Thyroid gland (tissue), 4 donors: ENCODE results near the gene PINK1. TPM values are rescaled to one million over a fixed set of nuclear protein-coding genes. Genes with fewer than 3 reads are reported as not detected.

Experiments
- DNase-seq, 2 donors: peaks; one replicate each; pipeline ENCODE4 v3.0.0-alpha.2; 2019
- H3K27ac ChIP-seq, 3 donors: fragments of 200-600 bp; sonication (generic); 1 replicate in 2 of 3; 2 replicates in 1 of 3; pipeline ENCODE4 v1.5.1; 2016 to 2019; ENCODE audit warnings: mild to moderate bottlenecking in 1 of 3, moderate library complexity in 1 of 3
- H3K27me3 ChIP-seq: fragments of 200-600 bp; sonication (generic); one replicate; pipeline ENCODE4 v1.5.1; 2019
- H3K36me3 ChIP-seq, 2 donors: fragments of 200-600 bp; sonication (generic); one replicate each; pipeline ENCODE4 v1.5.1; 2016 to 2019
- H3K4me1 ChIP-seq, 2 donors: fragments of 200-600 bp; sonication (generic); one replicate each; pipeline ENCODE4 v1.5.1; 2017 to 2019
- H3K4me3 ChIP-seq, 3 donors: fragments of 200-600 bp; sonication (generic); replicated peaks in 1 of 3; 1 replicate in 2 of 3; 2 replicates in 1 of 3; pipeline ENCODE4 v1.5.1; 2016; ENCODE audit warnings: mild to moderate bottlenecking in 1 of 3
- H3K9me3 ChIP-seq: fragments of 200-600 bp; sonication (generic); one replicate; pipeline ENCODE4 v1.5.1; 2017
- CTCF ChIP-seq, 6 experiments: fragments of 200-600 bp in 3 of 6; fragments of 450-650 bp in 3 of 6; sonication (generic) in 3 of 6; IDR thresholded peaks; one replicate each; pipeline ENCODE4 v1.5.1; 2016 to 2019; ENCODE audit warnings: antibody characterized with exemption in 6 of 6, mild to moderate bottlenecking in 2 of 6, inconsistent platforms in 1 of 6, moderate library complexity in 1 of 6
- POLR2A ChIP-seq, 2 donors: fragments of 450-650 bp; IDR thresholded peaks; one replicate each; pipeline ENCODE4 v1.6.1; 2017; ENCODE audit warnings: antibody characterized with exemption in 2 of 2, mild to moderate bottlenecking in 2 of 2, moderate library complexity in 1 of 2
- WGBS, 2 donors: methylation state at CpG; one replicate each; pipeline ENCODE4 v1.1.5; 2017; 5-methylcytosine and 5-hydroxymethylcytosine counted together
- intact Hi-C: fragments of 100-400 bp; cut with DNase I; formaldehyde crosslinking; loops from one replicate; pipeline ENCODE4 v1.15.1; 2023
- total RNA-seq, 4 donors: library from RNA; depleted of rRNA; stranded (reverse); fragments of >200 nt; gene quantifications; one replicate each; pipeline ENCODE4 v1.2.3, GENCODE V29; 2016

Gene PINK1
- total RNA-seq, 4 donors from 2014 or later = 144 to 171 (median 151) TPM

- no peak for DNase-seq
- H3K4me3 ChIP-seq = no peak overlapping the region
- intact Hi-C loops = no loop called here
- H3K36me3 ChIP-seq = no peaks in the 10 kb centered on the region
- H3K9me3 ChIP-seq = no peaks in the 10 kb centered on the region
- H3K27me3 ChIP-seq = no peaks in the 10 kb centered on the region
- TF ChIP-seq CTCF (IDR thresholded peaks at IDR 0.05) (no peak), POLR2A (IDR thresholded peaks at IDR 0.05) (no peak)
- 86 to 93% methylated on average over 2 of the region's 2 CpGs for WGBS, 2 donors
- H3K27ac ChIP-seq = no peak overlapping the region
- H3K4me1 ChIP-seq = peaks cover 0 to 11% of the 10 kb centered on the region in 2 donors
These were observed 22.3 kb upstream of the PINK1 start for GRCh38 chr1:20610970-20611369.

DNA sequence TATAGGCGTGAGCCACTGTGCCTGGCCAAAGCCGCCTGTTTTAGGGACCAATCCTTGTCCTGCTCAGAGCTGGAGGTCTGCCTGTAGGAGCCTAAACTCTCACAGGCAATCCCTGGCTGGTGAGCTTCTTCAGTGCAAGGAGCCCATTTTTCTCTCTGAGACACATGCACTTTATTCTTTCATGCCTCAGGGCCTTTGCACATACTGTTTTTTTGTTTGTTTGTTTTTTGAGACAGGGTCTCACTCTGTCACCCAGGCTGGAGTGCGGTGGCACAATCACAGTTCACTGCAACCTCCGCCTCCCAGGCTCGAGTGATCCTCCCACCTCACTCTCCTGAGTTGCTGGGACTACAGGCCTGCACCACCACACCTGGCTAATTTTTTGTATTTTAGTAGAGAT lies 21.6 kb upstream of the PINK1 start:
- TF ChIP-seq POLR2A (IDR thresholded peaks at IDR 0.05) = no peak
- no peak for TF ChIP-seq CTCF (IDR thresholded peaks at IDR 0.05)
- WGBS, 2 donors = 95 to 96% methylated on average over 5 of the region's 5 CpGs
- Histone ChIP-seq H3K27ac (no peak overlapping the region), H3K36me3 (no peaks in the 10 kb centered on the region), H3K4me1 (peaks cover 0 to 14% of the 10 kb centered on the region in 2 donors), H3K9me3 (no peaks in the 10 kb centered on the region), H3K4me3 (no peak overlapping the region), H3K27me3 (no peaks in the 10 kb centered on the region)
- no peak for DNase-seq
- intact Hi-C loops = no loop called here

- WGBS, 2 donors = 85 to 86% methylated on average over 11 of the region's 11 CpGs
- H3K4me1 ChIP-seq = peaks cover 0 to 14% of the 10 kb centered on the region in 2 donors
- DNase-seq = no peak
- intact Hi-C loops = no loop called here
- no peak overlapping the region for H3K27ac ChIP-seq
- no peak overlapping the region for H3K4me3 ChIP-seq
- no peaks in the 10 kb centered on the region for H3K36me3 ChIP-seq
- H3K9me3 ChIP-seq = no peaks in the 10 kb centered on the region
- TF ChIP-seq CTCF (IDR thresholded peaks at IDR 0.05) (no peak), POLR2A (IDR thresholded peaks at IDR 0.05) (no peak)
- no peaks in the 10 kb centered on the region for H3K27me3 ChIP-seq
These were observed 21.0 kb upstream of the PINK1 start for GRCh38 chr1:20612221-20612746.

- Histone ChIP-seq H3K4me1 (peaks cover 0 to 14% of the 10 kb centered on the region in 2 donors), H3K27me3 (no peaks in the 10 kb centered on the region), H3K9me3 (no peaks in the 10 kb centered on the region), H3K4me3 (no peak overlapping the region), H3K27ac (peak overlapping the region; percentile 3 to 45 (median 27)), H3K36me3 (no peaks in the 10 kb centered on the region)
- no peak for TF ChIP-seq POLR2A (IDR thresholded peaks at IDR 0.05)
- TF ChIP-seq CTCF (IDR thresholded peaks at IDR 0.05) = no peak
- intact Hi-C loops = no loop called here
- no peak for DNase-seq
- 66 to 70% methylated on average over 3 of the region's 3 CpGs for WGBS, 2 donors
These were observed 19.1 kb upstream of the PINK1 start for GRCh38 chr1:20614131-20614579.

- 51 to 59% methylated on average over 17 to 20 of the region's 20 CpGs for WGBS, 2 donors
- no peaks in the 10 kb centered on the region for H3K9me3 ChIP-seq
- peak overlapping the region in 1 of 3 donors; percentile 24 for H3K27ac ChIP-seq
- no peaks in the 10 kb centered on the region for H3K27me3 ChIP-seq
- TF ChIP-seq CTCF (IDR thresholded peaks at IDR 0.05) (no peak), POLR2A (IDR thresholded peaks at IDR 0.05) (no peak)
- intact Hi-C loops = no loop called here
- peaks cover 0 to 14% of the 10 kb centered on the region in 2 donors for H3K4me1 ChIP-seq
- H3K4me3 ChIP-seq = no peak overlapping the region
- H3K36me3 ChIP-seq = no peaks in the 10 kb centered on the region
- no peak for DNase-seq
These were observed 17.1 kb upstream of the PINK1 start for GRCh38 chr1:20615946-20616846.
